HEK293 (cell line): ENCODE results near the gene TYRO3.

Experiments
- CTCF ChIA-PET: fragments of 350-600 bp; formaldehyde crosslinking; extraction: SDS; loops from one replicate; lab custom pipeline; 2021; ENCODE audit warnings: antibody characterized with exemption; lab: Yijun Ruan, JAX
- POLR2A ChIA-PET: fragments of 300-600 bp; formaldehyde crosslinking; extraction: SDS; loops from one replicate; lab custom pipeline; 2020; ENCODE audit warnings: antibody characterized with exemption, inconsistent platforms; lab: Yijun Ruan, JAX
- H3K27ac ChIP-seq: fragments of 200-500 bp; sonication (Bioruptor generic); 2 replicates; pipeline ENCODE4 v1.5.1; 2014; ENCODE audit warnings: low read depth, low read length, control low read depth, inconsistent platforms; ENCODE audit errors: extremely low read depth
- H3K36me3 ChIP-seq, 2 experiments: fragments of 200-500 bp in 1 of 2; sonication (Bioruptor generic) in 1 of 2; 1 replicate in 1 of 2; 2 replicates in 1 of 2; pipeline ENCODE4 v1.5.1; 2014 to 2017; ENCODE audit warnings: inconsistent platforms in 2 of 2, low read length in 2 of 2; ENCODE audit not compliant: control insufficient read depth in 2 of 2, insufficient read depth in 1 of 2
- H3K4me1 ChIP-seq: fragments of 200-500 bp; sonication (Bioruptor generic); 2 replicates; pipeline ENCODE4 v1.5.1; 2014; ENCODE audit warnings: mild to moderate bottlenecking, low read length, inconsistent platforms; ENCODE audit not compliant: control insufficient read depth, insufficient read depth
- H3K4me3 ChIP-seq: 2 replicates; pipeline ENCODE4 v1.5.1; 2011; ENCODE audit warnings: low read depth, mild to moderate bottlenecking, control low read depth, low read length, moderate library complexity
- H3K9me3 ChIP-seq: fragments of 200-500 bp; sonication (Bioruptor generic); 2 replicates; pipeline ENCODE4 v1.5.1; 2014; ENCODE audit warnings: low read depth, low read length, inconsistent platforms; ENCODE audit not compliant: control insufficient read depth, insufficient read depth
- FEZF1 ChIP-seq: fragments of 450-650 bp; formaldehyde crosslinking; IDR thresholded peaks from 2 replicates; pipeline ENCODE4 v1.5.1; 2016; ENCODE audit warnings: missing biosample characterization, missing genetic modification characterization
- SCRT2 ChIP-seq: fragments of 450-650 bp; formaldehyde crosslinking; IDR thresholded peaks from 2 replicates; pipeline ENCODE4 v1.5.1; 2016; ENCODE audit warnings: missing biosample characterization, missing genetic modification characterization
- SP2 ChIP-seq: fragments of 450-650 bp; formaldehyde crosslinking; IDR thresholded peaks from 2 replicates; pipeline ENCODE4 v1.5.1; 2016; ENCODE audit warnings: missing biosample characterization, missing genetic modification characterization
- ZBTB20 ChIP-seq: fragments of 450-650 bp; formaldehyde crosslinking; IDR thresholded peaks from 2 replicates; pipeline ENCODE4 v1.5.1; 2016; ENCODE audit warnings: missing biosample characterization, missing genetic modification characterization
- ZNF146 ChIP-seq: fragments of 450-650 bp; formaldehyde crosslinking; IDR thresholded peaks from 2 replicates; pipeline ENCODE4 v1.5.1; 2016; ENCODE audit warnings: missing biosample characterization, missing genetic modification characterization
- ZNF2 ChIP-seq: fragments of 450-650 bp; formaldehyde crosslinking; IDR thresholded peaks from 2 replicates; pipeline ENCODE4 v1.5.1; 2016; ENCODE audit warnings: missing biosample characterization, missing genetic modification characterization
- ZNF211 ChIP-seq: fragments of 450-650 bp; formaldehyde crosslinking; IDR thresholded peaks from 2 replicates; pipeline ENCODE4 v1.5.1; 2016; ENCODE audit warnings: low read depth, missing biosample characterization, missing genetic modification characterization
- ZNF239 ChIP-seq: fragments of 450-650 bp; formaldehyde crosslinking; IDR thresholded peaks from 2 replicates; pipeline ENCODE4 v1.5.1; 2016; ENCODE audit warnings: missing biosample characterization, missing genetic modification characterization
- ZNF274 ChIP-seq, 2 experiments: fragments of 200-500 bp in 1 of 2; fragments of 450-650 bp in 1 of 2; sonication (Bioruptor generic) in 1 of 2; formaldehyde crosslinking in 1 of 2; IDR thresholded peaks; 2 replicates each; pipeline versions ENCODE4 v1.5.1 to v1.6.1; 2014 to 2016; ENCODE audit warnings: borderline replicate concordance in 1 of 2, inconsistent platforms in 1 of 2, low read length in 1 of 2, missing biosample characterization in 1 of 2, missing genetic modification characterization in 1 of 2
- ZNF433 ChIP-seq: fragments of 450-650 bp; formaldehyde crosslinking; IDR thresholded peaks from 2 replicates; pipeline ENCODE4 v1.5.1; 2016; ENCODE audit warnings: missing biosample characterization, missing genetic modification characterization, low read depth
- ZNF501 ChIP-seq: fragments of 450-650 bp; formaldehyde crosslinking; IDR thresholded peaks from 2 replicates; pipeline ENCODE4 v1.5.1; 2016; ENCODE audit warnings: missing biosample characterization, missing genetic modification characterization
- ZNF600 ChIP-seq: fragments of 450-650 bp; formaldehyde crosslinking; IDR thresholded peaks from 2 replicates; pipeline ENCODE4 v1.5.1; 2016; ENCODE audit warnings: missing biosample characterization, missing genetic modification characterization
- ZNF664 ChIP-seq: fragments of 450-650 bp; formaldehyde crosslinking; IDR thresholded peaks from 2 replicates; pipeline ENCODE4 v1.5.1; 2016; ENCODE audit warnings: missing biosample characterization, missing genetic modification characterization
- ZNF785 ChIP-seq: fragments of 450-650 bp; formaldehyde crosslinking; IDR thresholded peaks from 2 replicates; pipeline ENCODE4 v1.5.1; 2016; ENCODE audit warnings: missing biosample characterization, missing genetic modification characterization
- ZSCAN30 ChIP-seq: fragments of 450-650 bp; IDR thresholded peaks from 2 replicates; pipeline ENCODE4 v1.5.1; 2018; ENCODE audit warnings: missing biosample characterization, mild to moderate bottlenecking, missing genetic modification characterization, moderate library complexity
- TF ChIP-seq, protein P1 (sequence below): fragments of 450-650 bp; formaldehyde crosslinking; IDR thresholded peaks from 2 replicates; pipeline ENCODE4; 2016; ENCODE audit warnings: missing biosample characterization, missing genetic modification characterization
- TF ChIP-seq, protein P2 (sequence below): fragments of 450-650 bp; formaldehyde crosslinking; IDR thresholded peaks from 2 replicates; pipeline ENCODE4 v1.5.1; 2016; ENCODE audit warnings: missing biosample characterization, missing genetic modification characterization, low read depth
- TF ChIP-seq, protein P3 (sequence below): fragments of 450-650 bp; formaldehyde crosslinking; IDR thresholded peaks from 2 replicates; pipeline ENCODE4 v1.5.1; 2016; ENCODE audit warnings: missing biosample characterization, missing genetic modification characterization
- TF ChIP-seq, protein P4 (sequence below): fragments of 450-650 bp; formaldehyde crosslinking; IDR thresholded peaks from 2 replicates; pipeline ENCODE4 v1.5.1; 2016; ENCODE audit warnings: missing biosample characterization, missing genetic modification characterization
- TF ChIP-seq, protein P5 (sequence below): fragments of 450-650 bp; formaldehyde crosslinking; IDR thresholded peaks from 2 replicates; pipeline ENCODE4 v1.5.1; 2016; ENCODE audit warnings: missing biosample characterization, missing genetic modification characterization
- TF ChIP-seq, protein P6 (sequence below): fragments of 450-650 bp; formaldehyde crosslinking; IDR thresholded peaks from 2 replicates; pipeline ENCODE4 v1.5.1; 2017; ENCODE audit warnings: missing biosample characterization, missing genetic modification characterization

TYRO3 gene

DNA sequence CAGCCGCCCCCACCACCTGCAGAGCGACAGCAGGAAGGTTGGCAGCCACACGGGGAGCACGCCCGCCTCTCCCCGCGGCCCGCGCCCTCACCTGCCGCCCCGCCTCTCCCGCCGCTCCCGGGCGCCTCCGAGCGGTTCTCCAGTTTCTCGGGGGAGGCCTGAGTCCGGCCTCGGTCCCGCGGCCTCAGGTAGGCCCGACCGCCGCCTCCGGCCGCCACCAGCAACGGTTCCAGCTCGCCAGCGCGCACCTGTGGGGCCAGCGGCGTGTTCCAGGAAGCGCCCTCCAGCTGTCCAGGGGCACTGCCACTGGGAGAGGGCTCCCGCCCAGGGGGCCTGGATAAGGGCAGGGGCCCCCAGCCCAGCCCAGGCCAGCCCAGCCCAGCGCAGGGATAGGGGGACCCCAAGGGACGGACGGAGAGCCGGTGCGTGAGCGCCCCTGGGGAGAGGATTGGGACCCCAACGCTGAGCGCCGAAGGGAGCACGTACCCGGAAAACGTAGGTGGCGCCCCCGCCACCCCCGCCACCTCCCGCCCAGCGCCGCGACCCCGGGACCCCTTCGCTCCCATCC is 47.6 kb upstream of the TYRO3 start (continued):
- TF ChIP-seq, protein P1, sequence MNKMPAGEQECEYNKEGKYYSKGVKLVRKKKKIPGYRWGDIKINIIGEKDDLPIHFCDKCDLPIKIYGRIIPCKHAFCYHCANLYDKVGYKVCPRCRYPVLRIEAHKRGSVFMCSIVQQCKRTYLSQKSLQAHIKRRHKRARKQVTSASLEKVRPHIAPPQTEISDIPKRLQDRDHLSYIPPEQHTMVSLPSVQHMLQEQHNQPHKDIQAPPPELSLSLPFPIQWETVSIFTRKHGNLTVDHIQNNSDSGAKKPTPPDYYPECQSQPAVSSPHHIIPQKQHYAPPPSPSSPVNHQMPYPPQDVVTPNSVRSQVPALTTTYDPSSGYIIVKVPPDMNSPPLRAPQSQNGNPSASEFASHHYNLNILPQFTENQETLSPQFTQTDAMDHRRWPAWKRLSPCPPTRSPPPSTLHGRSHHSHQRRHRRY (tag by site-specific recombination) = no peak
- TF ChIP-seq, protein P2, sequence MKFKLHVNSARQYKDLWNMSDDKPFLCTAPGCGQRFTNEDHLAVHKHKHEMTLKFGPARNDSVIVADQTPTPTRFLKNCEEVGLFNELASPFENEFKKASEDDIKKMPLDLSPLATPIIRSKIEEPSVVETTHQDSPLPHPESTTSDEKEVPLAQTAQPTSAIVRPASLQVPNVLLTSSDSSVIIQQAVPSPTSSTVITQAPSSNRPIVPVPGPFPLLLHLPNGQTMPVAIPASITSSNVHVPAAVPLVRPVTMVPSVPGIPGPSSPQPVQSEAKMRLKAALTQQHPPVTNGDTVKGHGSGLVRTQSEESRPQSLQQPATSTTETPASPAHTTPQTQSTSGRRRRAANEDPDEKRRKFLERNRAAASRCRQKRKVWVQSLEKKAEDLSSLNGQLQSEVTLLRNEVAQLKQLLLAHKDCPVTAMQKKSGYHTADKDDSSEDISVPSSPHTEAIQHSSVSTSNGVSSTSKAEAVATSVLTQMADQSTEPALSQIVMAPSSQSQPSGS (tag by site-specific recombination) = no peak
- TF ChIP-seq SP2 (tag by site-specific recombination) = no peak
- TF ChIP-seq, all 188 proteins: peak for 0

DNA sequence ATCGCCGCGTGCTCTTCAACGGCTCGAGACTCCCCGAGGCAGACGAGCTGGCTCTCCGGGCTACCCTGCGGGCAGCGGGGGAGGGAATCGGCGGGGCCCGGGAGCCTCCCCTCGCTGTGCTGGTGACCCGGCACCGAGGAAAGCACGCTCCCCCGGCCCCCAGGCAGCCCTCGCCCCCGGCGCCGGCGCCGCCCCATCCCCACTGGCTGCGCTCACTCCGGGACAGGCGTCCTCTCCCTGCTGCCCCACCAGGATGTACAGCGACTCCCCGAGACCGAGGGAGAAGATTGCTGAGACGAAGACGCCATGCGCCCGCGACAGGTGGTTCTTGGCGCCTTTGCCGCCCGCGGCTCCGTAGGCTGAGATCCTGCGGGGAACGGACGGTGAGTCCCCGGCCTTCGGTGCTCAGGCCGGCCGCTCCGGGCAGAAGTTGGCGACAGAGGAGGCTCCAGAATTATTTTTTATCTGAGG is 47.1 kb upstream of the TYRO3 start:
- CTCF ChIA-PET = no interaction called here
- TF ChIP-seq ZNF2 = no peak
- no peak for TF ChIP-seq ZNF501 (tag by site-specific recombination)
- peak; percentile 69 for TF ChIP-seq SCRT2 (tag by site-specific recombination)
- TF ChIP-seq ZBTB20 (tag by site-specific recombination) = no peak
- TF ChIP-seq ZSCAN30 (tag by site-specific recombination) = no peak
- Histone ChIP-seq H3K9me3 (no peaks in the 10 kb centered on the region), H3K27ac (no peak overlapping the region), H3K4me3 (no peak overlapping the region), H3K4me1 (no peaks in the 10 kb centered on the region), H3K36me3 (no peaks in the 10 kb centered on the region)
- POLR2A ChIA-PET = no interaction called here

DNA sequence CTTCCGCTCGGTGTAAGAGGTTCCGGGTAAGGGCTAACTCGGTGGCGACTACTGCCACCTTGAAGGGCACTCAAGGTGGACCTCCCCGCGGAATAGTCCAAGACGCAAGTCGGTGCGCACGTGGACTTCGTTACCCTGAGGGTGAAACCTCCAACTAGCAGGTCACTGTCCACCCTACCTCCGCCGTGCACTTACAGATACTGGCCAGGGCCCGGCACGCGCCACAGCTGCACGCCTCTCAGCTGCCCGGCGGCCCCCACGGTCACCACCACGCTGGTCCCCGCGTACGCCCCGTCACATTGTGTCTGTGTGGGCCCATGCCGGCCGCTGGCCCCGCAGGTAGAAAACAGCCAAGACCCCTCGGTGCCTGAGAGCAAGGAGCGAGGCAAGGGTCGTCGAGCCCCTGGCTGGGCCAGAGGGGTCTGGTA is 46.5 kb upstream of the TYRO3 start:
- Histone ChIP-seq H3K36me3 (peaks cover 0 to 5% of the 10 kb centered on the region in 2 experiments; a peak in 1 of 3 replicates), H3K9me3 (no peaks in the 10 kb centered on the region), H3K4me3 (no peak overlapping the region), H3K27ac (no peak overlapping the region), H3K4me1 (no peaks in the 10 kb centered on the region)
- ChIA-PET CTCF (interaction anchor here (0.8 kb wide), 1 partner anchor 45 kb away, joined by 3 read pairs; no protein-coding TSS in a partner anchor), POLR2A (interaction anchor here (1.3 kb wide), 1 partner anchor 19 kb away, joined by 7 read pairs; the partner anchor contains the start of gene ITPKA)
- no peak for TF ChIP-seq ZNF600
- TF ChIP-seq FEZF1 = no peak
- TF ChIP-seq, protein P3, sequence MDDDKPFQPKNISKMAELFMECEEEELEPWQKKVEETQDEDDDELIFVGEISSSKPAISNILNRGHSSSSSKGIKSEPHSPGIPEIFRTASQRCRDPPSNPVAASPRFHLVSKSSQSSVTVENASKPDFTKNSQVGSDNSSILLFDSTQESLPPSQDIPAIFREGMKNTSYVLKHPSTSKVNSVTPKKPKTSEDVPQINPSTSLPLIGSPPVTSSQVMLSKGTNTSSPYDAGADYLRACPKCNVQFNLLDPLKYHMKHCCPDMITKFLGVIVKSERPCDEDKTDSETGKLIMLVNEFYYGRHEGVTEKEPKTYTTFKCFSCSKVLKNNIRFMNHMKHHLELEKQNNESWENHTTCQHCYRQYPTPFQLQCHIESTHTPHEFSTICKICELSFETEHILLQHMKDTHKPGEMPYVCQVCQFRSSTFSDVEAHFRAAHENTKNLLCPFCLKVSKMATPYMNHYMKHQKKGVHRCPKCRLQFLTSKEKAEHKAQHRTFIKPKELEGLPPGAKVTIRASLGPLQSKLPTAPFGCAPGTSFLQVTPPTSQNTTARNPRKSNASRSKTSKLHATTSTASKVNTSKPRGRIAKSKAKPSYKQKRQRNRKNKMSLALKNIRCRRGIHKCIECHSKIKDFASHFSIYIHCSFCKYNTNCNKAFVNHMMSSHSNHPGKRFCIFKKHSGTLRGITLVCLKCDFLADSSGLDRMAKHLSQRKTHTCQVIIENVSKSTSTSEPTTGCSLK = no peak
- TF ChIP-seq, protein P4, sequence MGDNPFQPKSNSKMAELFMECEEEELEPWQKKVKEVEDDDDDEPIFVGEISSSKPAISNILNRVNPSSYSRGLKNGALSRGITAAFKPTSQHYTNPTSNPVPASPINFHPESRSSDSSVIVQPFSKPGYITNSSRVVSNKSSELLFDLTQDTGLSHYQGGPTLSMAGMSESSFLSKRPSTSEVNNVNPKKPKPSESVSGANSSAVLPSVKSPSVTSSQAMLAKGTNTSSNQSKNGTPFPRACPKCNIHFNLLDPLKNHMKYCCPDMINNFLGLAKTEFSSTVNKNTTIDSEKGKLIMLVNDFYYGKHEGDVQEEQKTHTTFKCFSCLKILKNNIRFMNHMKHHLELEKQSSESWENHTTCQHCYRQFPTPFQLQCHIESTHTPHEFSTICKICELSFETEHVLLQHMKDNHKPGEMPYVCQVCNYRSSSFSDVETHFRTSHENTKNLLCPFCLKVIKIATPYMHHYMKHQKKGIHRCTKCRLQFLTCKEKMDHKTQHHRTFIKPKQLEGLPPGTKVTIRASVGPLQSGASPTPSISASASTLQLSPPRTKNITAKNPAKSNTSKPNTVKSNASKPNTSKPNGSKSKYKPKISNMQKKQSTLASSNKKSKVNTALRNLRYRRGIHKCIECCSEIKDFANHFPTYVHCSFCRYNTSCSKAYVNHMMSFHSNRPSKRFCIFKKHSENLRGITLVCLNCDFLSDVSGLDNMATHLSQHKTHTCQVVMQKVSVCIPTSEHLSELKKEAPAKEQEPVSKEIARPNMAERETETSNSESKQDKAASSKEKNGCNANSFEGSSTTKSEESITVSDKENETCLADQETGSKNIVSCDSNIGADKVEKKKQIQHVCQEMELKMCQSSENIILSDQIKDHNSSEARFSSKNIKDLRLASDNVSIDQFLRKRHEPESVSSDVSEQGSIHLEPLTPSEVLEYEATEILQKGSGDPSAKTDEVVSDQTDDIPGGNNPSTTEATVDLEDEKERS (tag by site-specific recombination) = no peak
- TF ChIP-seq, protein P5, sequence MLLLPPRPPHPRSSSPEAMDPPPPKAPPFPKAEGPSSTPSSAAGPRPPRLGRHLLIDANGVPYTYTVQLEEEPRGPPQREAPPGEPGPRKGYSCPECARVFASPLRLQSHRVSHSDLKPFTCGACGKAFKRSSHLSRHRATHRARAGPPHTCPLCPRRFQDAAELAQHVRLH = no peak
- TF ChIP-seq ZNF146 (tag by site-specific recombination) = no peak
- no peak for TF ChIP-seq ZNF664 (tag by site-specific recombination)
- TF ChIP-seq ZNF274 (IDR thresholded peaks at IDR 0.05; ENCODE audit: low read length) = no peak
- TF ChIP-seq ZNF274 (tag by site-specific recombination; IDR thresholded peaks at IDR 0.05; ENCODE audit: borderline replicate concordance) = no peak
- no peak for TF ChIP-seq ZNF785 (tag by site-specific recombination)
- TF ChIP-seq ZNF239 (tag by site-specific recombination) = no peak
- no peak for TF ChIP-seq ZNF433 (tag by site-specific recombination)
- TF ChIP-seq ZNF211 (tag by site-specific recombination) = no peak
- TF ChIP-seq, protein P6, sequence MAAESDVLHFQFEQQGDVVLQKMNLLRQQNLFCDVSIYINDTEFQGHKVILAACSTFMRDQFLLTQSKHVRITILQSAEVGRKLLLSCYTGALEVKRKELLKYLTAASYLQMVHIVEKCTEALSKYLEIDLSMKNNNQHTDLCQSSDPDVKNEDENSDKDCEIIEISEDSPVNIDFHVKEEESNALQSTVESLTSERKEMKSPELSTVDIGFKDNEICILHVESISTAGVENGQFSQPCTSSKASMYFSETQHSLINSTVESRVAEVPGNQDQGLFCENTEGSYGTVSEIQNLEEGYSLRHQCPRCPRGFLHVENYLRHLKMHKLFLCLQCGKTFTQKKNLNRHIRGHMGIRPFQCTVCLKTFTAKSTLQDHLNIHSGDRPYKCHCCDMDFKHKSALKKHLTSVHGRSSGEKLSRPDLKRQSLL = no peak
